Activated B cell treated with CpG ODN at 0.5 μM for 24 hours (primary cell): ENCODE results near the gene EPB41L1. TPM values are rescaled to one million over a fixed set of nuclear protein-coding genes. Genes with fewer than 3 reads are reported as not detected.

ENCODE experiments used
- ATAC-seq: fragments of 200-7000 bp; cut with Tn5 transposase; one replicate; pipeline ENCODE4 v1.10.0; 2021; ENCODE audit warnings: low read depth, mild to moderate bottlenecking, moderate library complexity
- CTCF ChIA-PET: fragments of 350-600 bp; sonication (Branson Sonifier 250); formaldehyde crosslinking; loops from one replicate; lab custom pipeline; 2021; ENCODE audit warnings: antibody characterized with exemption; lab: Charles Lee
- POLR2A ChIA-PET: fragments of 350-600 bp; sonication (Branson Sonifier 250); formaldehyde crosslinking; loops from one replicate; lab custom pipeline; 2021; ENCODE audit warnings: antibody characterized with exemption; lab: Charles Lee
- DNase-seq: peaks from one replicate; pipeline ENCODE4 v3.0.0; 2022
- H3K27ac Mint-ChIP-seq: one replicate; pipeline ENCODE4 v1.8.0; 2020; ENCODE audit warnings: mixed read lengths
- H3K27me3 Mint-ChIP-seq: one replicate; pipeline ENCODE4 v1.8.0; 2021; ENCODE audit warnings: mixed read lengths
- H3K36me3 Mint-ChIP-seq: one replicate; pipeline ENCODE4 v1.8.0; 2021; ENCODE audit warnings: low read depth, mixed read lengths
- H3K4me1 Mint-ChIP-seq: one replicate; pipeline ENCODE4 v1.8.0; 2021; ENCODE audit warnings: mixed read lengths
- H3K4me3 Mint-ChIP-seq: one replicate; pipeline ENCODE4 v1.8.0; 2020; ENCODE audit warnings: mild to moderate bottlenecking, mixed read lengths
- H3K9me3 Mint-ChIP-seq: one replicate; pipeline ENCODE4 v1.8.0; 2020; ENCODE audit warnings: mixed read lengths
- CTCF ChIP-seq: fragments of 200-600 bp; IDR thresholded peaks from one replicate; pipeline ENCODE4 v1.8.0; 2022; ENCODE audit warnings: antibody characterized with exemption, mild to moderate bottlenecking
- intact Hi-C: fragments of 100-400 bp; cut with micrococcal nuclease; formaldehyde crosslinking; loops from one replicate; pipeline ENCODE4 v1.15.1; 2024
- total RNA-seq: library from RNA; stranded (reverse); gene quantifications from 2 replicates; pipeline ENCODE4 v1.2.3, GENCODE V29; 2022

Gene EPB41L1
- total RNA-seq, 1 donor from 2014 or later, result 0.64 TPM

- peaks cover 81% of the 10 kb centered on the region for H3K36me3 Mint-ChIP-seq
- H3K9me3 Mint-ChIP-seq, result no peaks in the 10 kb centered on the region
- ATAC-seq, result no peak
- no peak for DNase-seq
- no peak for TF ChIP-seq CTCF
- H3K4me3 Mint-ChIP-seq, result no peak overlapping the region
- H3K27me3 Mint-ChIP-seq, result no peaks in the 10 kb centered on the region
- POLR2A ChIA-PET, result no interaction called here
- H3K4me1 Mint-ChIP-seq, result no peaks in the 10 kb centered on the region
- intact Hi-C loops, result no loop called here
- CTCF ChIA-PET, result no interaction called here
- no peak overlapping the region for H3K27ac Mint-ChIP-seq
Measured at GRCh38 chr20:36246401-36246800, 91.9 kb downstream of the EPB41L1 start.

GRCh38 chr20:36248836-36249235 lies 94.3 kb downstream of the EPB41L1 start:
- Mint-ChIP-seq H3K27me3 (no peaks in the 10 kb centered on the region), H3K4me1 (no peaks in the 10 kb centered on the region), H3K4me3 (no peak overlapping the region), H3K9me3 (no peaks in the 10 kb centered on the region), H3K36me3 (peaks cover 87% of the 10 kb centered on the region), H3K27ac (no peak overlapping the region)
- POLR2A ChIA-PET, result no interaction called here
- CTCF ChIA-PET, result no interaction called here
- intact Hi-C loops, result no loop called here
- ATAC-seq (no peak), DNase-seq (no peak)
- TF ChIP-seq CTCF, result no peak

GRCh38 chr20:36249450-36249849 lies 94.9 kb downstream of the EPB41L1 start:
- Mint-ChIP-seq H3K4me1 (no peaks in the 10 kb centered on the region), H3K27me3 (no peaks in the 10 kb centered on the region), H3K9me3 (no peaks in the 10 kb centered on the region), H3K36me3 (peaks cover 83% of the 10 kb centered on the region), H3K27ac (no peak overlapping the region), H3K4me3 (no peak overlapping the region)
- DNase-seq (no peak), ATAC-seq (no peak)
- intact Hi-C loops, result no loop called here
- CTCF ChIA-PET, result no interaction called here
- TF ChIP-seq CTCF, result no peak
- POLR2A ChIA-PET, result no interaction called here

- ATAC-seq (no peak), DNase-seq (no peak)
- Mint-ChIP-seq H3K27me3 (no peaks in the 10 kb centered on the region), H3K4me3 (no peak overlapping the region), H3K4me1 (no peaks in the 10 kb centered on the region), H3K27ac (no peak overlapping the region), H3K36me3 (peaks cover 82% of the 10 kb centered on the region), H3K9me3 (no peaks in the 10 kb centered on the region)
- intact Hi-C loops, result no loop called here
- no peak for TF ChIP-seq CTCF
- ChIA-PET POLR2A (no interaction called here), CTCF (no interaction called here)
Measured at GRCh38 chr20:36251426-36251825, 96.9 kb downstream of the EPB41L1 start.

- Mint-ChIP-seq H3K27me3 (no peaks in the 10 kb centered on the region), H3K4me1 (no peaks in the 10 kb centered on the region), H3K27ac (no peak overlapping the region), H3K36me3 (peaks cover 81% of the 10 kb centered on the region), H3K9me3 (no peaks in the 10 kb centered on the region), H3K4me3 (no peak overlapping the region)
- DNase-seq, result no peak
- POLR2A ChIA-PET, result no interaction called here
- ATAC-seq, result no peak
- TF ChIP-seq CTCF, result no peak
- CTCF ChIA-PET, result no interaction called here
- intact Hi-C loops, result no loop called here
Measured at GRCh38 chr20:36252511-36252910, 98.0 kb downstream of the EPB41L1 start.
